Islet precursor cell (in vitro differentiated cells): ENCODE results near the gene TMEM214.
A peak's percentile ranks its signal among the peaks of the same experiment; 100 is the strongest.

Experiments used
- DNase-seq: peaks from one replicate; pipeline ENCODE4 v3.0.0-alpha.2; 2018

The TMEM214 gene

DNA sequence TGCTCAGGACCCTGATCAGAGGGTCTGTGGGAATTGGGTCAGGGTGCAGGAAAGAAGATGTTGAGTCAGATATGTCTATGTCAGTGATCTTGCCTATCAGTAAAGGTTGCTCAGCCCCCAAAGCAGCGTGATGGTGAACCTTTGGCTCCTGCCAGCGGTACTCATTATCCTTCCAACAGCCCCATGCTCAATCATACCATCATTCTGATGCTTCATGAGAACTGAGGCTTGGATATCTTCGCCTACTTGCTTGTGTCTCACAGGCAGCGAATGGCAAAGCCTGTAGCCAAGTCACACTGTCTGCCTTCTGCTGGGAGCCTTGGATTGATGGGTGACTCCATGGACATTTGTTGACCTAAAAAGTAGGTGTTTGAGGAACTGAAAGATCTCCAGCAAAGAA lies 19.0 kb upstream of the TMEM214 start:
- no peak for DNase-seq

GRCh38 chr2:27014771-27015433 lies 17.9 kb upstream of the TMEM214 start:
- DNase-seq: no peak

GRCh38 chr2:27016801-27017325 lies 15.9 kb upstream of the TMEM214 start:
- peak; percentile 71 for DNase-seq

- DNase-seq: no peak
Observed at GRCh38 chr2:27018142-27018541, 14.6 kb upstream of the TMEM214 start.

GRCh38 chr2:27019459-27019858 lies 13.3 kb upstream of the TMEM214 start:
- DNase-seq: no peak

DNA sequence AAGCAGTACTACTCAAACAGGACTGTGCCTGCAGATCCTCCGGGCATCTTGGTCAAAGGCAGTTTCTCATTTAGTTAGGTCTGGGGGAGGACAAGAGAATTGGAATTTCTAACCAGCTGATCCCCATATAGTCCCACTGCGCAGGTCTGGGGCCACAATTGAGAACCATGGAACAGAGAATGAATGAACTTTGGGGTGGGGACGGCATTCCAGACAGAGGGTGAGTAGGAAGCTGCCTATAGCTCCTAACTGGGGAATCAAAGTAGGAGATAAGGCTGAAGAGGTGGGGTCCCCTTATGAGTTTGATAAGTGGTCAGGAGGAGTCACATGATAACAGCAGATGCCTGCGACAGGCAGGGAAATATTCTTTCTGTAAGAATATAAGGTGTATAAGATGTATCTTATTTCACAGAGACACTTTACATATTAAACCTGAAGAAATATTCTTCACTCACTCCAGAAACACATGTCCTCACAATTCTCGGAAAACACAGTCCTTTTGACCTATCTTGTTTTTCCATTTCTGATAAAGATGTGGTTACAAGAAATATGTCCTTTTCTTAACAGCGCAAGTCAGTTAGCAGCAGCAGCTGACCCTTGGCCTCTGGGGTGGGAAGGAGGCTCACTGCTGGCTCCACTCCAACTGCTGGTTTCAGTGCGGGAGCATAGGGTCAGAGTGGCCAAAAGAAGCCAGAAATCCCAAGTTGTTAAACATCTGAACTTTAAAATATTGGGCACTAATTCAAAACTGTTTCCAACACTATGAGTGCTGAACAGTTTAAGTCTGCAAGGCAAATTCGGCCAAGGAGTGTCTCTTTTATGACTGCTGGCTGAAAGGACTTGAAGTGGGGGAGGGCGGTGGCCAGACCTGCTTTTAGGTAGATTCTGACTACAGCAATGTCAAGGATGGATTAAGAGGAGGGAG lies 12.6 kb upstream of the TMEM214 start:
- peak; percentile 68 for DNase-seq

DNA sequence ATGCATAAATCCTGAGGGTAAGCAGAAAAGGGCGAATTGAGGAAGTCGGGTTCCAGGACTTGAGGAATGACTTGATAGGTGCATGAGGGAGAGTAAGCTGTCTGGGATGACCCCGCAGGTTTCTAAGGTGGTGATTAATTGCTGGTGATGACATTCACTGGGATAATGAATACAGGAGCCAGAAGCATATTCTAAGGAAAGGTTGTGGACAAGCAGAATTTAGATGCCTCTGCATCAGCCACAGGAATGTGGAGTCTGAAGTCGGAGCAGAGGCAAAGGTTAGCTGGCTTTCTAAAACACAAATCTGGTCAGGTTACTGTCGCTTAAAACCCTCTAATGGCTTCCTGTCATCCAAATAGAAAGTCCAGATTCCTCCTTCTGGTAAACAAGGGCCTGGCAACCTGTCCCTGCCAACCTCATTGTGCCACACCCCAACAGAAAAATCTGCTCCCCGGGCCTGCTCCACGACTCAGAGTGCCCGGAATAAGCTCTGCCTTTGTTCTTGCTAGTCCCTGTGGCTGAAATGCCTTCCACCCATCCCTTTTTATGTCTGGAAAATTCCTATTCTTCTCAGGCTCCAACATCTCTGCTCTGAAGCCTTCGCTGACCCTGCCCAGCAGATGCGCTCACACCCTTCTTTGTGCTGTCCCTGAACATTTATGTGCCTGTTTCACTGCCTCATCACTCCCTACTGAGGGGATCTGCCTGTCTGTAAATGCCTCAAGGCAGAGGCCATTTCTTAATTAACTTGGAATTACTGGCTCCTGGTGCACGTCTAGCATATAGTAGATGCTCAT lies 11.3 kb upstream of the TMEM214 start:
- peak; percentile 96 for DNase-seq

GRCh38 chr2:27023740-27024139 lies 9.0 kb upstream of the TMEM214 start:
- no peak for DNase-seq

- DNase-seq: peak; percentile 77
Observed at GRCh38 chr2:27024188-27024587, 8.6 kb upstream of the TMEM214 start.

DNA sequence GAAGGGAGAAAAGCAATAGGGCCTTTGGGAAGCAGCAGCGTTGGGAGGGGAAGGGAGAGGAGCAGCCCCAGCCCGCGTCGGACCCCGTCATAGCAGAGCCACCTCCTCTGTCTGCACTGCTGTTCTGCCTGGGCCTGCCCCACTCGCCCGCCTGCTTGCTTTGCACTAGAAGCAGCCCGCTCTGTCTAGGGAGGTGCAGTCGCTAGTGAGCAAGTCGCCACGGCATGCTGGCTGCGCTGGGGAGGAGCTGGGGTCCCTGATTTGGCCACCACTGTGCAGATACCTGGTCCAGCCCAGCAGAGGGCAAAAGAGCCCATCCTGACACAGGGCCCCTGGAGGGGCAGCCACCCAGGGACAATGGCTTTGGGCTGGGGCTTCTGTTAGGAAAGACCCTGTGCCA lies 8.0 kb upstream of the TMEM214 start:
- no peak for DNase-seq

DNA sequence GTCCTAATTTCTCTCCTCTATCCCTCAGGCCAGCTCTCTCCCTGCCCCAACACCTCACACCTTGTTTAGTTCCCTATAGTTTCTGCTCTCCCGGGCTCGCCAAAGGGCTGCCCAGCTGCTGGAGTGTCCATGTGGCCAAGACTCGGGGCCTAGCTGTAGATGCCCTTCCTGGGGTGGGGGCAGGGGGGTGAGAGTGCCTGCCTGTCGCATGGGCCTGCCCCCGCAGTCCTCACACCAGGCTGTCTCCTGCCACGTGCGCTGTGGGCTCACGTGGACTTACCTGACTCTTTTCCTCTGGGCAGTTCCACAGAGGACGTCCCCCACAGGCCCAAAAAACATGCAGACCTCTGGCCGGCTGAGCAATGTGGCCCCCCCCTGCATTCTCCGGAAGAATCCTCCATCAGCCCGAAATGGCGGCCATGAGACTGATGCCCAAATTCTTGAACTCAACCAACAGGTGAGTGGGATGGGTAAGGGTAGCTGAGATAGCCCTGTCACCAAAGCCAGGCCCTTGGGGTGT lies 7.4 kb upstream of the TMEM214 start:
- no peak for DNase-seq

GRCh38 chr2:27025861-27026851 lies 6.6 kb upstream of the TMEM214 start:
- DNase-seq: no peak

DNA sequence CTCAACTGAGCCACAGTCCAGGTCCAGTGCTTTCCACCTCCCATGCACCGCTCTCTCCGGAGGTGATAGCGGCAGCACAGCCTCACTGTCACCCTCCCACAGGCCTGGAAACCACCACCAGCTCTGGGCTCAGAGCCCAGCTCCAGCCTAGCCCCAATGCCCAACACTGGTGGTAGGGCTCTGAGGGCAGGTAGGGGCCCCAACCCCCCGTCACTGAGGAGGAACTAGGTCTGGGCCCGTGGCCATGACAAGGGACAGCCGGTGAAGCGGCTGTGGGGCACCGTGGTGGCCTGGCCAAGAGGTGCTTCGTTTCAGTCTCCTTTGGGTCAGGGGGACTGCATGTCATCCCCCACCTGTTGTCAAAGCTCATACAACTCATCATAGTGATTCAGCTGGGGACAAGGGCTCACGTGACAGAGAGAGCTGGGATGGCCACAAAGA lies 5.5 kb upstream of the TMEM214 start:
- no peak for DNase-seq

DNA sequence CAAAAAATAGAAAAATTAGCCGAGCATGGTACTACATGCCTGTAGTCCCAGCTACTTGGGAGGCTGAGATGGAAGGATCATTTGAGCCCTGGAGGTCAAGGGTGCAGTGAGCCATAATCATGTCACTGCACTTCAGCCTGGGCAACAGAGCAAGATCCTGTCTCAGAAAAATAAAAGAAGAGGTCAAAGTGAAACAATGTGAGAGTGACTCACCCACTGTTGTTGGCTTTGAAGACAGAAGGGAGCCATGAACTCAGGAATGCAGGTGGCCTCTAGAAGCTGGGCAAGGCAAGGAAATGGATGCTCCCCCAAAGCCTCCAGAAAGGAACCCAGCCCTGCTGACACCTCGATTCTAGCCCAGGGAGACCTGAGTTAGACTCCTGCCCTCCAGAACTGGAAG lies 3.7 kb upstream of the TMEM214 start:
- DNase-seq: no peak

DNA sequence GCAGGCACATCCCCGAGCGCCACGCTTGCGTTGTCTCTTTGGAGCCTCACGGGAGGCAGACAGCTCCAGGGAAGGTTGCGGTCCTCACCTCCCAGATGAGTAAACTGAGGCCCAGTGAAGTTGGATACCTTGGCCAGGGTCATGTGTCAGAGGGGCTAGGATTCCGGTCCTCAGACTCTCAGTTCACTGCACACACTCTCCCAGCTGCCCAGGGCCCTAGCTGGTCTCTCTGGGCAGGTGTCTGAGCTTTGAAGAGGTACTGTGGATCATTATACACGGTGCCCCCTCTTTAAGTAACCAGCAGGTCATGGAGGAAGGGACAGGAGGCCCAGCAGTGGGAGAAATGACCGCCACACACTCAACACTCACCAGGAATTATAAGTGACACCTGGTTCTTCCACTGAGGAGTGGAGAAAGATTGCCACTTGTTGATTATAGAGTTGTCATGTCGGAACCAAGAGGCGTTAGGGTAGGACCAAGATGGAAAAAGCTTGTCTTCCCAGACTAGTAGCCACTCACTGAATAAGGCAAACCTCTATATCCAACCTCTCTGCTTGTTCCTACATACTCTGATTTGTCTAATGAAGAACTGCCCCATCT lies 588 bp downstream of the TMEM214 start:
- DNase-seq: no peak

- DNase-seq: no peak
Observed at GRCh38 chr2:27038012-27038411, 5.2 kb downstream of the TMEM214 start.

- no peak for DNase-seq
Observed at GRCh38 chr2:27038631-27039339, 6.0 kb downstream of the TMEM214 start.

- DNase-seq: no peak
Observed at GRCh38 chr2:27039426-27039825, 6.7 kb downstream of the TMEM214 start.

- no peak for DNase-seq
Observed at GRCh38 chr2:27039871-27040270, 7.1 kb downstream of the TMEM214 start.

DNA sequence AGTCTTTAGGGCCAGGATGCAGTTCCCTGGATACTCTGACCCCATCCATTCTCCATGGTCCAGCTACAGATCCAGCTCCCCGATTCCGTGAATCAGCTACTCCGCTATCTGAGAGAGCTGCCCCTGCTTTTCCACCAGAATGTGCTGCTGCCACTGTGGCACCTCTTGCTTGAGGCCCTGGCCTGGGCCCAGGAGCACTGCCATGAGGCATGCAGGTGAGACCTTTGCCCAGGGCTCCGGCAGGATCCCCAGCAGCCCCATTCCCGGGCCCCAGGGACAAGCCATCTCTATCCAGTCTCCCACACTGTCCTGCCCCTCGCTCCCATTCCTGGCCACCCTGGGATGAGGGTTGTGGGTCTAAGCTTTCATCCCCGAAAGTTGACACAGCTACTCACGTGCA lies 7.5 kb downstream of the TMEM214 start:
- no peak for DNase-seq

GRCh38 chr2:27041752-27042151 lies 9.0 kb downstream of the TMEM214 start:
- DNase-seq: no peak
